Spleen (tissue), 7 donors: ENCODE results near the gene FNBP1L.

Source experiments
- POLR2A ChIP-seq, 3 donors: fragments of 450-650 bp; IDR thresholded peaks; one replicate each; pipeline ENCODE4 v1.5.1; 2017; ENCODE audit warnings: antibody characterized with exemption in 3 of 3, mild to moderate bottlenecking in 1 of 3
- POLR2AphosphoS5 ChIP-seq, 3 donors: sonication (generic); formaldehyde crosslinking; IDR thresholded peaks; one replicate each; pipeline ENCODE4 v1.5.1; 2017; ENCODE audit warnings: antibody characterized with exemption in 3 of 3
- TF ChIP-seq, protein P1 (sequence below), 11 experiments: fragments of 200-600 bp in 7 of 11; fragments of 450-650 bp in 4 of 11; sonication (generic) in 4 of 11; IDR thresholded peaks in 8 of 11; conservative IDR thresholded peaks in 3 of 11; 1 replicate in 7 of 11; 2 replicates in 4 of 11; pipeline versions ENCODE4 v1.4.0 to v1.8.0; 2016 to 2021; ENCODE audit warnings: antibody characterized with exemption in 11 of 11, inconsistent platforms in 4 of 11, mild to moderate bottlenecking in 1 of 11
- donor health status: DM: no; HTN: no; CAD: no; lungs with moderate emphysema.
- donor health status: DM: no; HTN: no; CAD: no.
- donor health status: DM: no; HTN: no; CAD: no.

DNA sequence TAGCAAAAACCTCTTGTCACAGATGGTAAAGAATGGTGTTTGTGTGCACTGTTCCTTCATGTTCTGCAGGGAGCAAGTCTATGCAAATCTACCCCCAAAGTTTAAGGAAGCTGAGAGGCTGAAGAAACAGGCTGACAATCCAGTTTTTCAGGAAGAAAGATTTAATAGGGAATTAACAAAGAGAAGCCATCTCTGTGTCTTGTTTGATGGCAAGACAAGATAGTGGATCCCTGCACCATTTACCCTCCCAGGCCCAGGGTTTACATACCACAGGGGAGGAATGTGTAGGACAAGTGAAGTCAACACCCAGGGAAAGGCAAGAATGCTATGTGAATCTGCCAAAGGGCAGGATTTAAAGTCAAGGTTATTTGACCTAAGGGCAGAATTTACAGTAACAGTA lies 48.1 kb upstream of the FNBP1L start:
- TF ChIP-seq POLR2AphosphoS5 (IDR thresholded peaks at IDR 0.05) = no peak
- TF ChIP-seq, protein P1, sequence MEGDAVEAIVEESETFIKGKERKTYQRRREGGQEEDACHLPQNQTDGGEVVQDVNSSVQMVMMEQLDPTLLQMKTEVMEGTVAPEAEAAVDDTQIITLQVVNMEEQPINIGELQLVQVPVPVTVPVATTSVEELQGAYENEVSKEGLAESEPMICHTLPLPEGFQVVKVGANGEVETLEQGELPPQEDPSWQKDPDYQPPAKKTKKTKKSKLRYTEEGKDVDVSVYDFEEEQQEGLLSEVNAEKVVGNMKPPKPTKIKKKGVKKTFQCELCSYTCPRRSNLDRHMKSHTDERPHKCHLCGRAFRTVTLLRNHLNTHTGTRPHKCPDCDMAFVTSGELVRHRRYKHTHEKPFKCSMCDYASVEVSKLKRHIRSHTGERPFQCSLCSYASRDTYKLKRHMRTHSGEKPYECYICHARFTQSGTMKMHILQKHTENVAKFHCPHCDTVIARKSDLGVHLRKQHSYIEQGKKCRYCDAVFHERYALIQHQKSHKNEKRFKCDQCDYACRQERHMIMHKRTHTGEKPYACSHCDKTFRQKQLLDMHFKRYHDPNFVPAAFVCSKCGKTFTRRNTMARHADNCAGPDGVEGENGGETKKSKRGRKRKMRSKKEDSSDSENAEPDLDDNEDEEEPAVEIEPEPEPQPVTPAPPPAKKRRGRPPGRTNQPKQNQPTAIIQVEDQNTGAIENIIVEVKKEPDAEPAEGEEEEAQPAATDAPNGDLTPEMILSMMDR (IDR thresholded peaks at IDR 0.05 in 8 of 11, conservative IDR thresholded peaks at IDR 0.05 in 3 of 11) = no peak
- no peak for TF ChIP-seq POLR2A (IDR thresholded peaks at IDR 0.05)
